Ishikawa (cell line): ENCODE data around the gene C14orf119.

Source experiments
- CEBPB ChIP-seq: IDR thresholded peaks from 2 replicates; pipeline ENCODE4 v1.6.1; 2012
- CREB1 ChIP-seq: IDR thresholded peaks from 2 replicates; pipeline ENCODE4 v1.6.1; 2012; ENCODE audit warnings: low read depth
- EGR1 ChIP-seq: IDR thresholded peaks from 2 replicates; pipeline ENCODE4 v1.6.1; 2012
- EP300 ChIP-seq: IDR thresholded peaks from 2 replicates; pipeline ENCODE4 v1.6.1; 2012; ENCODE audit warnings: borderline replicate concordance
- FOXM1 ChIP-seq: IDR thresholded peaks from 2 replicates; pipeline ENCODE4 v1.6.1; 2012; ENCODE audit warnings: low read depth, borderline replicate concordance
- NFIC ChIP-seq: IDR thresholded peaks from 2 replicates; pipeline ENCODE4 v1.6.1; 2012
- RAD21 ChIP-seq: IDR thresholded peaks from 2 replicates; pipeline ENCODE4 v1.6.1; 2012; ENCODE audit warnings: low read depth
- TAF1 ChIP-seq: IDR thresholded peaks from 2 replicates; pipeline ENCODE4 v1.6.1; 2012; ENCODE audit warnings: low read depth, mild to moderate bottlenecking
- TCF12 ChIP-seq: IDR thresholded peaks from 2 replicates; pipeline ENCODE4 v1.6.1; 2012; ENCODE audit warnings: low read depth
- ZBTB7A ChIP-seq: IDR thresholded peaks from 2 replicates; pipeline ENCODE4 v1.6.1; 2012; ENCODE audit warnings: low read depth
- TF ChIP-seq, protein P1 (sequence below): IDR thresholded peaks from 2 replicates; pipeline ENCODE4 v1.6.1; 2012; ENCODE audit warnings: low read depth, mild to moderate bottlenecking
- TF ChIP-seq, protein P2 (sequence below): IDR thresholded peaks from 2 replicates; pipeline ENCODE4 v1.6.1; 2012

DNA sequence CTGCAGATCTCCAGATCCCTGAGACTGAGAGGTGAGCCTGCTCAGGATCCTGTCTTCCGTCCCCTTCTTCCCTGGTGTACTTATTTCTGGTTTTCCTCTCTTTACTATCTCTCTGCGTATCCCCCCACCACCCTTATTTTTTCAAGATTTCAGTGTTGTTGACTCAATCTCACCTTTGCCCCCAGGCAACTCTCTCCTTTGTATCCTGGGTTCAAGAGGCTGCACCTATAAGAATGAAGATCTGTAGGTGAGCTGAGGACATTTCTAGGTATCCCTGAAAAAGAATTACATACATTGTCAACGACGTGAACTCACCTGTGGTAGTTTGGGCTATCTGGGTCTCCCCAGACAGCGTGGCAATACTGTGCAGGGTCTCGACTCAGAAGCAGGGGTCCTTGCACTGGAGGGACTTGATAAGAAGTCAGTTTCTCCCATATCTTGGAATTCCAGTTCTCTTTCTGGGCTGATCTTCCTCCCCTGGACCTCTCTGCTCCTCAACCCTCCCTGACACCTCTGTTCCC, 8.8 kb downstream of the C14orf119 start:
- TF ChIP-seq EP300 (no peak), TCF12 (no peak), RAD21 (no peak), CEBPB (no peak), TAF1 (no peak), CREB1 (no peak), ZBTB7A (no peak), EGR1 (no peak), NFIC (no peak), FOXM1 (no peak)
- TF ChIP-seq, protein P1, sequence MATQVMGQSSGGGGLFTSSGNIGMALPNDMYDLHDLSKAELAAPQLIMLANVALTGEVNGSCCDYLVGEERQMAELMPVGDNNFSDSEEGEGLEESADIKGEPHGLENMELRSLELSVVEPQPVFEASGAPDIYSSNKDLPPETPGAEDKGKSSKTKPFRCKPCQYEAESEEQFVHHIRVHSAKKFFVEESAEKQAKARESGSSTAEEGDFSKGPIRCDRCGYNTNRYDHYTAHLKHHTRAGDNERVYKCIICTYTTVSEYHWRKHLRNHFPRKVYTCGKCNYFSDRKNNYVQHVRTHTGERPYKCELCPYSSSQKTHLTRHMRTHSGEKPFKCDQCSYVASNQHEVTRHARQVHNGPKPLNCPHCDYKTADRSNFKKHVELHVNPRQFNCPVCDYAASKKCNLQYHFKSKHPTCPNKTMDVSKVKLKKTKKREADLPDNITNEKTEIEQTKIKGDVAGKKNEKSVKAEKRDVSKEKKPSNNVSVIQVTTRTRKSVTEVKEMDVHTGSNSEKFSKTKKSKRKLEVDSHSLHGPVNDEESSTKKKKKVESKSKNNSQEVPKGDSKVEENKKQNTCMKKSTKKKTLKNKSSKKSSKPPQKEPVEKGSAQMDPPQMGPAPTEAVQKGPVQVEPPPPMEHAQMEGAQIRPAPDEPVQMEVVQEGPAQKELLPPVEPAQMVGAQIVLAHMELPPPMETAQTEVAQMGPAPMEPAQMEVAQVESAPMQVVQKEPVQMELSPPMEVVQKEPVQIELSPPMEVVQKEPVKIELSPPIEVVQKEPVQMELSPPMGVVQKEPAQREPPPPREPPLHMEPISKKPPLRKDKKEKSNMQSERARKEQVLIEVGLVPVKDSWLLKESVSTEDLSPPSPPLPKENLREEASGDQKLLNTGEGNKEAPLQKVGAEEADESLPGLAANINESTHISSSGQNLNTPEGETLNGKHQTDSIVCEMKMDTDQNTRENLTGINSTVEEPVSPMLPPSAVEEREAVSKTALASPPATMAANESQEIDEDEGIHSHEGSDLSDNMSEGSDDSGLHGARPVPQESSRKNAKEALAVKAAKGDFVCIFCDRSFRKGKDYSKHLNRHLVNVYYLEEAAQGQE: no peak
- TF ChIP-seq, protein P2, sequence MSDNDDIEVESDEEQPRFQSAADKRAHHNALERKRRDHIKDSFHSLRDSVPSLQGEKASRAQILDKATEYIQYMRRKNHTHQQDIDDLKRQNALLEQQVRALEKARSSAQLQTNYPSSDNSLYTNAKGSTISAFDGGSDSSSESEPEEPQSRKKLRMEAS: no peak
